Lower leg skin (tissue), 3 donors: ENCODE measurements around the gene CISH.

Experiments
- POLR2A ChIP-seq, 2 donors: fragments of 450-650 bp; IDR thresholded peaks; one replicate each; pipeline ENCODE4 v1.6.1; 2016 to 2017; ENCODE audit warnings: antibody characterized with exemption in 2 of 2, mild to moderate bottlenecking in 1 of 2, moderate library complexity in 1 of 2
- TF ChIP-seq, protein P1 (sequence below), 3 donors: fragments of 450-650 bp; IDR thresholded peaks; one replicate each; pipeline ENCODE4 v1.5.1; 2016; ENCODE audit warnings: antibody characterized with exemption in 3 of 3, mild to moderate bottlenecking in 3 of 3, moderate library complexity in 2 of 3

DNA sequence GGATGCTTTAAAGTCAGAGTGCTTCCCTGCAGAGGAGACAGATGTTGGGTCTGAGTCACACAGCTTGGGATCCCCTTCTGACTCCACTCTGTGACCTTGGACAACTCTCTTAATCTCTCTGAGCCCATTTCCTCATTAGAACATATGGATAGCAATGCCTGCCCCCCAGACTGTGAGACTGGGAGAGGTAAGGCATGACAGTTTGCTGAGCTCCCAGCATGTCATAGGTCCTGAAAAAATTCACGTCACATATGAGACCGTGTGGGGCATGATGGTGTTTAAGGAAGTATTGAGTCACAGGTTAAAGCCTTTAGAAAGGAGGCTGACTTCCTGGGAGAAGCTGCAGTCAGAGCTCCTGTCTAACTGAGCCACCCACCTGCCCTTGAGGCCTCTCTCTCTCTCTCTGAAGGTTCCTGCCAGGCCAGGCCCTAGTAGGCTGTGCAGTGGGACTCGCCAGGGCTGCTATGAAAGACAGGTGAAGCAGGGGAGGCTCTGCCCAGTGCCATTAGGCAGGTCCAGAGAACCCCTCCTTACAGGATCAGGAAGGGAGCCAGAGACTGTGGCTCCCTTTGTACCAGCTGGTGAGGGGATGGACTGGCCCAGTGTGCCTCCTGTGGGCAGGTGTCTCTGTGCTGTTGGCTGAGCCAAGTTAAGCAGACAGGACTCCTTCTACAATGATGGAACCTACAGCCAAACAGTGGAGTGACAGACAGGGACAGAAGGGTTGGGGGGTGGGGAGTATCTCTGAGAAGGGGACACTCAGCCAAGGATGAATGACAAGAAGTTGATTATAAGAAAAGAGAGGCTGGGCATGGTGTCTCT, 43.6 kb upstream of the CISH start:
- TF ChIP-seq, protein P1, sequence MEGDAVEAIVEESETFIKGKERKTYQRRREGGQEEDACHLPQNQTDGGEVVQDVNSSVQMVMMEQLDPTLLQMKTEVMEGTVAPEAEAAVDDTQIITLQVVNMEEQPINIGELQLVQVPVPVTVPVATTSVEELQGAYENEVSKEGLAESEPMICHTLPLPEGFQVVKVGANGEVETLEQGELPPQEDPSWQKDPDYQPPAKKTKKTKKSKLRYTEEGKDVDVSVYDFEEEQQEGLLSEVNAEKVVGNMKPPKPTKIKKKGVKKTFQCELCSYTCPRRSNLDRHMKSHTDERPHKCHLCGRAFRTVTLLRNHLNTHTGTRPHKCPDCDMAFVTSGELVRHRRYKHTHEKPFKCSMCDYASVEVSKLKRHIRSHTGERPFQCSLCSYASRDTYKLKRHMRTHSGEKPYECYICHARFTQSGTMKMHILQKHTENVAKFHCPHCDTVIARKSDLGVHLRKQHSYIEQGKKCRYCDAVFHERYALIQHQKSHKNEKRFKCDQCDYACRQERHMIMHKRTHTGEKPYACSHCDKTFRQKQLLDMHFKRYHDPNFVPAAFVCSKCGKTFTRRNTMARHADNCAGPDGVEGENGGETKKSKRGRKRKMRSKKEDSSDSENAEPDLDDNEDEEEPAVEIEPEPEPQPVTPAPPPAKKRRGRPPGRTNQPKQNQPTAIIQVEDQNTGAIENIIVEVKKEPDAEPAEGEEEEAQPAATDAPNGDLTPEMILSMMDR (IDR thresholded peaks at IDR 0.05): no peak
- no peak for TF ChIP-seq POLR2A (IDR thresholded peaks at IDR 0.05)
